H1 (cell line): ENCODE measurements around the gene FBXW5.

Experiments
- BACH1 ChIP-seq: IDR thresholded peaks from 2 replicates; pipeline ENCODE4 v1.6.1; 2012; ENCODE audit warnings: low read length, improper control_type of control experiment
- CTCF ChIP-seq, 3 experiments: IDR thresholded peaks; 1 replicate in 2 of 3; 2 replicates in 1 of 3; pipeline versions ENCODE4 v1.5.1 to v1.6.1; 2011; ENCODE audit warnings: low read length in 3 of 3, mild to moderate bottlenecking in 3 of 3, inconsistent platforms in 2 of 3, low read depth in 1 of 3, moderate library complexity in 1 of 3; ENCODE audit not compliant: insufficient read depth in 1 of 3; ENCODE audit errors: control extremely low read depth in 1 of 3
- POLR2A ChIP-seq, 2 experiments: IDR thresholded peaks; 1 replicate in 1 of 2; 2 replicates in 1 of 2; pipeline ENCODE4 v1.6.1; 2011; ENCODE audit warnings: low read depth in 2 of 2, low read length in 2 of 2, mild to moderate bottlenecking in 2 of 2; ENCODE audit errors: control extremely low read depth in 1 of 2
- POLR2AphosphoS5 ChIP-seq: IDR thresholded peaks from 2 replicates; pipeline ENCODE4 v1.6.1; 2011; ENCODE audit warnings: low read depth, low read length
- SIX5 ChIP-seq: IDR thresholded peaks from 2 replicates; pipeline ENCODE4 v1.6.1; 2011; ENCODE audit warnings: mild to moderate bottlenecking, low read depth, low read length

GRCh38 chr9:136978865-136979544, 34.5 kb upstream of the FBXW5 start:
- no peak for TF ChIP-seq POLR2AphosphoS5
- TF ChIP-seq SIX5 = no peak
- no peak for TF ChIP-seq BACH1
- no peak for TF ChIP-seq CTCF (IDR thresholded peaks at IDR 0.05; ENCODE audit: control extremely low read depth in 1 of 3, insufficient read depth in 1 of 3, low read depth in 1 of 3, low read length in 3 of 3)
- no peak for TF ChIP-seq POLR2A (IDR thresholded peaks at IDR 0.05; ENCODE audit: control extremely low read depth in 1 of 2, low read depth in 2 of 2, low read length in 2 of 2)
